ENCODE measurements around the gene HPN. TPM values are rescaled to one million over a fixed set of nuclear protein-coding genes. Genes with fewer than 3 reads are reported as not detected.

The HPN gene
- total and polyA plus RNA-seq, 2 of the 13 experiments (the other 11 are each of a cell fraction or from before 2014, with no cell fraction given): 46.7 to 261 TPM

- TF ChIP-seq SOX6 (IDR thresholded peaks at IDR 0.05) (no peak), SOX6 (CRISPR knock-in tag; IDR thresholded peaks at IDR 0.05) (peak; percentile 32; the same call in 1 of the 2 replicates), ZSCAN21 (CRISPR knock-in tag; IDR thresholded peaks at IDR 0.05; ENCODE audit: borderline replicate concordance) (0 out of 2 replicates have a peak, but pooled peaks have one; percentile 49), HNRNPLL (IDR thresholded peaks at IDR 0.05; ENCODE audit: low read depth, low read length, poor library complexity, severe bottlenecking) (no peak), ZNF496 (CRISPR knock-in tag; IDR thresholded peaks at IDR 0.05; ENCODE audit: insufficient replicate concordance) (no peak), ZNF761 (CRISPR knock-in tag; conservative IDR thresholded peaks at IDR 0.05) (no peak), RARA (CRISPR knock-in tag; IDR thresholded peaks at IDR 0.05) (peak; percentile 28; the same call in 1 of the 2 replicates), YY1 (IDR thresholded peaks at IDR 0.05; ENCODE audit: insufficient read depth, insufficient replicate concordance, low read depth, low read length) (peak; percentile 40), BCL3 (CRISPR knock-in tag; IDR thresholded peaks at IDR 0.05) (0 out of 2 replicates have a peak, but pooled peaks have one; percentile 65), ZNF333 (CRISPR knock-in tag; IDR thresholded peaks at IDR 0.05; ENCODE audit: borderline replicate concordance) (0 out of 2 replicates have a peak, but pooled peaks have one; percentile 53), ZNF687 (CRISPR knock-in tag; IDR thresholded peaks at IDR 0.05) (peak; percentile 69), TFE3 (CRISPR knock-in tag; IDR thresholded peaks at IDR 0.05) (no peak), ZNF770 (CRISPR knock-in tag; IDR thresholded peaks at IDR 0.05) (peak; percentile 70; the same call in 1 of the 2 replicates), DZIP1 (CRISPR knock-in tag; IDR thresholded peaks at IDR 0.05) (no peak), IKZF4 (CRISPR knock-in tag; IDR thresholded peaks at IDR 0.05; ENCODE audit: borderline replicate concordance, low read depth, not compliant biosample characterization) (no peak)
Observed at GRCh38 chr19:35013041-35013819, 28.3 kb upstream of the HPN start (continued).
